Measurements from ENCODE around the gene TBR1. TPM values are rescaled to one million over a fixed set of nuclear protein-coding genes. Genes with fewer than 3 reads are reported as not detected.
A peak's percentile ranks its signal among the peaks of the same experiment; 100 is the strongest.

Gene TBR1
- total RNA-seq, 2 donors from 2014 or later: 0.45 TPM; not detected in 1

DNA sequence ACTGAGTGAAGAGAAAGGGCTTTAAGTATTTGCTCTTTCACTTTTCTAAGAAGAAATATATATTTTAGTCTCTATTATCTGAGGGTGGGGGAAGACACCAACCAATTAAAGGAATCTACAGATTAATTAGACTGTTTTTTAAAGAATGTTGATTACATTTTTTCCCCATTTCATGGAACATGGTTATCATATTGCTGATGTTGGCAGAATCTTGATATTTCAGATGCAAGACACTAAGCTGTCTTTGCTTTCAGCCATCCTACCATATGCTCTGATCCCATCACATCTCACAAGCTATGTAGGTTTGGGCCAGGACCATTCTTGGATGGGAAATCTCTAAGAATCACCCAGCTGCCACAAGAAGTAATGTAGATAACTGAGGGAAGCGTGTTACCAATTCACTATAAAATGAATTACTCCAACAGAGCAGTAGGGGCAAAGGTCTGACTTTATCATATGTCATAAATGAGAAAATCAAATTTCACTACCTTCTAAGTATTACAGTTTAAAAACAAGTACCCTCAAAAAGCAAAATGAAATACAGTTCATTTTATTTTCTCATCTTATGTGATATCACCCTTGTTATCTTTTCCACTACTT, 6.7 kb upstream of the TBR1 start:
- Histone ChIP-seq H3K4me1 (replicated peaks) (no peaks in the 10 kb centered on the region), H3K27me3 (replicated peaks; ENCODE audit: insufficient read depth) (no peaks in the 10 kb centered on the region), H3K27ac (no peak overlapping the region), H3K36me3 (no peaks in the 10 kb centered on the region), H3K9me3 (no peaks in the 10 kb centered on the region), H3K4me3 (no peak overlapping the region)
- DNase-seq (ENCODE audit: low spot score): no peak
- TF ChIP-seq POLR2AphosphoS5 (IDR thresholded peaks at IDR 0.05) (no peak), POLR2A (IDR thresholded peaks at IDR 0.05) (no peak)
- 89% methylated on average over 1 of the region's 1 CpG for WGBS
- intact Hi-C loops (cut with DNase I): no loop called here

DNA sequence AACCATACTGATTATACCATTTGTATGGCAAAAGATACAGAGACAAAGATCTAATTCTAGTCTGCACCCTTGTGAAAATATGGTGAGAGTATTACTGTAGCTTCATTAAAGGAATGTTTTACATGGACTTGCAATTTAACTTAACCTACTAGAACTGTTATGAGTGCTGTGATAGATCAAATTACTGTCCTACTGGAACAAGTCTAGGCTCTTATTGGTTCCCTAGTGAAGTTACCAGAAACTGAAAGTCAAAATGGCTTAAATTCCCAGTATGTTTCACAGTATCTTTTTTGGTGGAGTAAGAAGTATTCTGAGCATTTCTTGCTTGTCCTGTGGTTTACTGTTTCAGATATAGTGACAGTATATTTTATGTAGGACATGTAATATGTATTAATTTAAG, 3.8 kb upstream of the TBR1 start:
- DNase-seq (ENCODE audit: low spot score): no peak
- TF ChIP-seq CTCF (IDR thresholded peaks at IDR 0.05): no peak
- TF ChIP-seq POLR2AphosphoS5 (IDR thresholded peaks at IDR 0.05): no peak
- no peak for TF ChIP-seq POLR2A (IDR thresholded peaks at IDR 0.05)
- Histone ChIP-seq H3K4me3 (no peak overlapping the region), H3K4me1 (replicated peaks) (no peaks in the 10 kb centered on the region), H3K27me3 (replicated peaks; ENCODE audit: insufficient read depth) (peaks cover 15% of the 10 kb centered on the region), H3K36me3 (no peaks in the 10 kb centered on the region), H3K27ac (no peak overlapping the region), H3K9me3 (no peaks in the 10 kb centered on the region)
- intact Hi-C loops (cut with DNase I): no loop called here

GRCh38 chr2:161414042-161415033, 1.8 kb upstream of the TBR1 start:
- Histone ChIP-seq H3K27me3 (replicated peaks; ENCODE audit: insufficient read depth) (peaks cover 33% of the 10 kb centered on the region), H3K4me1 (replicated peaks) (no peaks in the 10 kb centered on the region)

GRCh38 chr2:161415034-161415986, 787 bp upstream of the TBR1 start:
- DNase-seq (ENCODE audit: low spot score): no peak
- Histone ChIP-seq H3K9me3 (no peaks in the 10 kb centered on the region), H3K4me1 (replicated peaks) (no peaks in the 10 kb centered on the region), H3K36me3 (no peaks in the 10 kb centered on the region), H3K27me3 (replicated peaks; ENCODE audit: insufficient read depth) (peaks cover 39% of the 10 kb centered on the region), H3K4me3 (peak overlapping the region; percentile 15 to 20), H3K27ac (no peak overlapping the region)
- no peak for TF ChIP-seq POLR2A (IDR thresholded peaks at IDR 0.05)
- TF ChIP-seq CTCF (IDR thresholded peaks at IDR 0.05): no peak
- TF ChIP-seq POLR2AphosphoS5 (IDR thresholded peaks at IDR 0.05): no peak
- WGBS: 8% methylated on average over 29 of the region's 29 CpGs
- intact Hi-C loops (cut with DNase I): no loop called here

More at GRCh38 chr2:161414042-161415033, 1.8 kb upstream of the TBR1 start:
- Histone ChIP-seq H3K4me3 (peak overlapping the region; percentile 15 to 20), H3K27ac (no peak overlapping the region), H3K9me3 (no peaks in the 10 kb centered on the region), H3K36me3 (no peaks in the 10 kb centered on the region)
- no peak for DNase-seq (ENCODE audit: low spot score)
- intact Hi-C loops (cut with DNase I): no loop called here
- no peak for TF ChIP-seq CTCF (IDR thresholded peaks at IDR 0.05)
- TF ChIP-seq POLR2A (IDR thresholded peaks at IDR 0.05): no peak
- no peak for TF ChIP-seq POLR2AphosphoS5 (IDR thresholded peaks at IDR 0.05)
- 8% methylated on average over 66 of the region's 69 CpGs for WGBS
